Astrocyte of the cerebellum (primary cell): ENCODE results near the gene FAM200C.

Experiments used
- DNase-seq: peaks from one replicate; pipeline ENCODE4 v3.0.0-alpha.2; 2011; ENCODE audit warnings: low read depth
- H3K4me3 ChIP-seq: 2 replicates; pipeline ENCODE4 v1.5.1; 2011; ENCODE audit warnings: mild to moderate bottlenecking, low read depth, low read length, moderate library complexity
- in situ Hi-C: cut with HindIII; loops from 2 replicates; pipeline ENCODE4 v1.10.0; 2017; ENCODE audit warnings: low sequenced_read_pairs
- TF ChIP-seq, protein P1 (sequence below): IDR thresholded peaks from 2 replicates; pipeline ENCODE4 v1.5.1; 2012; ENCODE audit warnings: low read length, low read depth, moderate library complexity, mild to moderate bottlenecking; ENCODE audit errors: missing control alignments

The FAM200C gene

DNA sequence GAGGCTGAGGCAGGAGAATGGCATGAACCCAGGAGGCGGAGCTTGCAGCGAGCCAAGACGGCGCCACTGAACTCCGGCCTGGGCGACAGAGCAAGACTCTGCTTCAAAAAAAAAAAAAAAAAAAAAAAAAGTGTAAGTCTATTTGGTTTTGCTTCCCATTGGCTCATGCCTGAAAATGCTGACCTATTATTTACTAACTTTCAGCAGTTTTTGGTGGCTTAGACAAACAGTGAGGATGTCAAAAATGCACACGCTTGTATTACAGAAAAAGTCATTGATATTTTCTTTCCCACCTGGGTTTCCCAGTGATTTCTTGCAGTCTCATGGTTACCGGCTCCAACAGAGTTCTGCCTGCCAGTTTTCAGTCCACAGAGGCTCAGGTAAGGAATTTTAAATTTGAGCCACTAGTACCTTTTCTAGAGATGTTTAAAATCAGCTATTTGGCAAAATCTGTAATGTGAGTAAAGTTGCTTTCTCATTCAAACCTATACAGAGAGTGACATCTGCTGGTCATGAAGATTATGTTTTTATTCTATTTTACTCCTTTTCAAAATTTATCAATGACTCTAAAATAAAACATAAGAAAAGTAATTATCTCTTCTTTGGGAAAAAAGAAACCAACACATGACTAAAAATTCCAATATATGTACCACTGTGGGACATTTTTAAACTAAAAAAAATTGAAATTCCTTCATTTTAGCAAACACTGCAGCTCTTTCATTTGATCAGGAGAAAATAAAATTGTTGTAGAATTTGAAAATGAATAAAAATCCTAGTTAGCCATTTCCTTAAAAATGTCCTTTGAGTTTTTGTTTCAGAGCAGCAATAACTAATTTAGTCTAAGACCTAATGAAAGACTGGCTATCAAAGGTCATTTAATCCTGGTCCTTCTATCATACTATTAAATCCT lies 8.8 kb downstream of the FAM200C start:
- in situ Hi-C loops: no loop called here

DNA sequence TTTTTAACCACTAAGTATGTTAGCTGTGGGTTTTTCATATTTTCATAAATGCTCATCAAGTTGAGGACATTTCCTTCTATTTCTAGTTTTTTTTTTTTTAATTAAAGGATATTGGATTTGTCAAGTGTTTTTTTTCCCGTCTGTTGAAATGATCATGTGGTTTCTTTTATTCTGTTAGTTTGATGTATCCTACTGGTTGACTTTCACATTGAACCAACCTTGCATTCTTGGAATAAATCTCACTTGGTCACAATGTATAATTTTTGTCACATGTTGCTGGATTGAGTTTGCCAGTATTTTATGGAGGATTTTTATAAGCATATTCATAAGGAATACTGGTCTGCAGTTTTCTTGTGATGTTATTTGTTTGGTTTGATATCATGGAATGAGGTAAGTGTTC lies 12.4 kb downstream of the FAM200C start:
- TF ChIP-seq, protein P1, sequence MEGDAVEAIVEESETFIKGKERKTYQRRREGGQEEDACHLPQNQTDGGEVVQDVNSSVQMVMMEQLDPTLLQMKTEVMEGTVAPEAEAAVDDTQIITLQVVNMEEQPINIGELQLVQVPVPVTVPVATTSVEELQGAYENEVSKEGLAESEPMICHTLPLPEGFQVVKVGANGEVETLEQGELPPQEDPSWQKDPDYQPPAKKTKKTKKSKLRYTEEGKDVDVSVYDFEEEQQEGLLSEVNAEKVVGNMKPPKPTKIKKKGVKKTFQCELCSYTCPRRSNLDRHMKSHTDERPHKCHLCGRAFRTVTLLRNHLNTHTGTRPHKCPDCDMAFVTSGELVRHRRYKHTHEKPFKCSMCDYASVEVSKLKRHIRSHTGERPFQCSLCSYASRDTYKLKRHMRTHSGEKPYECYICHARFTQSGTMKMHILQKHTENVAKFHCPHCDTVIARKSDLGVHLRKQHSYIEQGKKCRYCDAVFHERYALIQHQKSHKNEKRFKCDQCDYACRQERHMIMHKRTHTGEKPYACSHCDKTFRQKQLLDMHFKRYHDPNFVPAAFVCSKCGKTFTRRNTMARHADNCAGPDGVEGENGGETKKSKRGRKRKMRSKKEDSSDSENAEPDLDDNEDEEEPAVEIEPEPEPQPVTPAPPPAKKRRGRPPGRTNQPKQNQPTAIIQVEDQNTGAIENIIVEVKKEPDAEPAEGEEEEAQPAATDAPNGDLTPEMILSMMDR: no peak
- no peak overlapping the region for H3K4me3 ChIP-seq
- in situ Hi-C loops: no loop called here
- DNase-seq: no peak

More for the DNA sequence above, 8.8 kb downstream of the FAM200C start:
- DNase-seq: no peak
- H3K4me3 ChIP-seq: no peak overlapping the region
- TF ChIP-seq, protein P1: peak; percentile 25

DNA sequence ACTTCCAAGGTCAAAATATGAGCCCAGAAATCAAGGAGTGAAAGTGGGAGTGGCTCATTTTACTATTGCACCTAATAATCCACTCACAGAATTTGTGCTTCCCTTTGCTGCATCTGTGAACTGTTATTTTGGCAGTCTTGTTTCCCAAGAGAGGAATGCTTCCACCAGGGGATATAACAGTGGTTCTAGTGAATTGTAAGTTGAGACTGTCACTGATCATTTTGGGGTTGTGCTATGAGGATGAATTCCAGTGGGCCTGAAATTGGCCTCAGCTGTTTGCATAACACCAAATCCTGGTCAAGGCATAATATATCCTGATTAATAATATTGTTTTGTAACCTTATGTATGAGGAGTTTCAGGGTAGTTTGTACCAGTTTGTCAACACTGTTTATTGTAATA lies 14.4 kb downstream of the FAM200C start:
- DNase-seq: no peak
- TF ChIP-seq, protein P1: no peak
- in situ Hi-C loops: no loop called here
- H3K4me3 ChIP-seq: no peak overlapping the region

DNA sequence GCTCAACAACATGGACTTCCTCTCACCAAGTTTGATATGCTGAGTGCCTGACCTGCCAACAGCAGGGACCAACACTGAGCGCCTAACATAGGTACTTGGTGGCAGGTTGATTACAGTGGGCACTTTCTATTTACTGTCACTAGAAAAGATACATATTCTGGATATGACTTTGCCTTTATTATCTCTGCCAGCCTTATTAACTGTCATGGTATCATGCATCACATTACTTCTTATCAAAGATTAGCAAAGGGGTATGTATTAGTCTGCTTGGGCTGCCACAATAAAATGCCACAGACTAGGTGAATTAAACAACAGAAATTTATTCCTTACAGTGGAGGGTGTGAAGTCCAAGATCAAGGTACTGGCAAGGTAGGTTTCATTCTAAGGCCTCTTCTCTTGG lies 15.2 kb downstream of the FAM200C start:
- in situ Hi-C loops: no loop called here

DNA sequence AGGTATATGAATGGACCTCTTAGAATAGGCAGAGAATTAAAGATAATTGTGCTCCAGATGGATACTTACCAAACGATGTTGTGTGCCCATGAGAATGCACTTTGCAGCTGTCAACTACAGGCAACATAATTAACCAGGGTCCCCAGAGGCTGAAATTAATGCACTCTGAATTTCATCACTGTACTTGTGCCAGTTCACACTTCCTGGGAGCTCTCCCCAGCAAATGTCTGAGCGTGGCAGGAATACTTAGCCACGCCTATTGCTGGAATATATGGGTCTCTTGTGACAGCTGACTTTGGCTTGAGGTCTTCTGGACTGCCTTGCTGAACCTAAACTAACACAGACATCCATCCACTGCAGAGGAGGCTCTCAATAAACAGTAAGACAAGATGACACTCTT lies 17.5 kb downstream of the FAM200C start:
- DNase-seq: no peak
- H3K4me3 ChIP-seq: no peak overlapping the region
- TF ChIP-seq, protein P1: no peak
- in situ Hi-C loops: no loop called here

More for the DNA sequence above, 15.2 kb downstream of the FAM200C start:
- TF ChIP-seq, protein P1: no peak
- no peak for DNase-seq
- H3K4me3 ChIP-seq: no peak overlapping the region

DNA sequence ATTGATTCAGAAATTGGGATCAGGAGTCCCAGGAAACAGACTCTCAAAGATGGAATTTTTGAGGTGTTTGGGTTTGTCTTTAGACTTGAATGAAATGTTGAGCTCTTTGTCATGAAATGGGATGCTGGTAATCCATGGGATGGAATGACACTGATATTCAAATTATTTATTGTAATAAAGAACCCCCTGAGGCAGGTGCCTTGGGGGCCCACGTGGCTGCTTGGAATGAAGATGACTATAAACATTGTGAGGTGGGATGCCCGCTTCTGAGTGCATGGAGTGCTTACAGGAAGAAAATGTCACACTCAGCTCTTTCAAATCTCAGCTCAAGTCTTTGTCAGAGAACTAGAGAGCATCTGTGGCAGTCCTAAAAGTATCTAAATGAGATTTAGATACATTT lies 19.8 kb downstream of the FAM200C start:
- no peak for DNase-seq
- TF ChIP-seq, protein P1: no peak
- in situ Hi-C loops: no loop called here
- no peak overlapping the region for H3K4me3 ChIP-seq
